Endothelial cell of umbilical vein (primary cell): ENCODE measurements around the gene EXOSC5. TPM values are rescaled to one million over a fixed set of nuclear protein-coding genes. Genes with fewer than 3 reads are reported as not detected.

ENCODE experiments used
- BruUV-seq: library from RNA; stranded (reverse); fragments of 400-500 nt; replicated peaks from 2 replicates; lab custom pipeline; 2021; lab: Mats Ljungman, UMichigan
- CTCF ChIA-PET: fragments of 300-600, 350-600 bp; sonication (Branson Sonifier 250); formaldehyde crosslinking; loops from one replicate; lab custom pipeline; 2021; ENCODE audit warnings: antibody characterized with exemption, inconsistent platforms; lab: Charles Lee
- POLR2A ChIA-PET: fragments of 300-600, 350-600 bp; sonication (Branson Sonifier 250); formaldehyde crosslinking; loops from one replicate; lab custom pipeline; 2021; ENCODE audit warnings: antibody characterized with exemption, inconsistent platforms; lab: Charles Lee
- DNase-seq: peaks from one replicate; pipeline ENCODE4 v3.0.0-alpha.2; 2011; ENCODE audit warnings: low read depth, low spot score
- FAIRE-seq: peaks from 2 replicates; lab custom pipeline; 2011; peaks lifted over from hg19 to GRCh38; lab: Jason Lieb, UNC
- H2AFZ ChIP-seq: 2 replicates; pipeline ENCODE4 v1.6.0; 2012; ENCODE audit warnings: low read depth, low read length, control low read depth, inconsistent platforms
- H3K27ac ChIP-seq: 2 replicates; pipeline ENCODE4 v1.5.1; 2011; ENCODE audit warnings: low read depth, mild to moderate bottlenecking, control low read depth, low read length, moderate library complexity; ENCODE audit not compliant: insufficient read depth
- H3K27me3 ChIP-seq, 2 experiments: 2 replicates each; pipeline versions ENCODE4 v1.6.0 to v1.6.1; 2011; ENCODE audit warnings: low read length in 2 of 2, mixed read lengths in 1 of 2; ENCODE audit not compliant: control insufficient read depth in 2 of 2, insufficient read depth in 2 of 2
- H3K36me3 ChIP-seq, 2 experiments: 2 replicates in 1 of 2; 3 replicates in 1 of 2; pipeline ENCODE4 v1.5.1; 2011; ENCODE audit warnings: low read length in 2 of 2, mild to moderate bottlenecking in 1 of 2, moderate library complexity in 1 of 2; ENCODE audit not compliant: control insufficient read depth in 2 of 2, insufficient read depth in 2 of 2; ENCODE audit errors: extremely low read depth in 1 of 2
- H3K4me1 ChIP-seq: 3 replicates; pipeline ENCODE4 v1.5.1; 2011; ENCODE audit warnings: mild to moderate bottlenecking, low read length; ENCODE audit not compliant: control insufficient read depth, insufficient read depth; ENCODE audit errors: extremely low read depth
- H3K4me2 ChIP-seq: 2 replicates; pipeline ENCODE4 v1.6.1; 2011; ENCODE audit warnings: low read length, control low read depth, mixed read lengths; ENCODE audit not compliant: insufficient read depth
- H3K4me3 ChIP-seq, 3 experiments: fragments of 200-600 bp in 1 of 3; sonication (generic), shearing (Covaris generic) in 1 of 3; replicated peaks in 1 of 3; 2 replicates each; pipeline ENCODE4 v1.5.1; 2011 to 2016; ENCODE audit warnings: control low read depth in 3 of 3, low read length in 3 of 3, mild to moderate bottlenecking in 2 of 3, inconsistent platforms in 1 of 3, low read depth in 1 of 3, moderate library complexity in 1 of 3; ENCODE audit not compliant: insufficient read depth in 1 of 3
- H3K79me2 ChIP-seq: 2 replicates; pipeline ENCODE4 v1.6.0; 2012; ENCODE audit warnings: low read length, inconsistent platforms; ENCODE audit not compliant: control insufficient read depth, insufficient read depth
- H3K9ac ChIP-seq: replicated peaks from 2 replicates; pipeline ENCODE3; 2011; ENCODE audit warnings: low read length, control low read depth; ENCODE audit not compliant: insufficient read depth; ENCODE audit errors: extremely low read depth
- H3K9me1 ChIP-seq: replicated peaks from 3 replicates; pipeline ENCODE4 v1.6.0; 2011; ENCODE audit warnings: mild to moderate bottlenecking, low read length; ENCODE audit not compliant: control insufficient read depth, insufficient read depth; ENCODE audit errors: extremely low read depth
- H3K9me3 ChIP-seq: replicated peaks from 2 replicates; pipeline ENCODE4 v1.5.1; 2012; ENCODE audit warnings: low read length, inconsistent platforms; ENCODE audit not compliant: control insufficient read depth, insufficient read depth
- H4K20me1 ChIP-seq: replicated peaks from 2 replicates; pipeline ENCODE3; 2011; ENCODE audit warnings: mild to moderate bottlenecking, low read length; ENCODE audit not compliant: control insufficient read depth, insufficient read depth; ENCODE audit errors: extremely low read depth
- FOS ChIP-seq: IDR thresholded peaks from 2 replicates; pipeline ENCODE4 v1.6.1; 2011; ENCODE audit warnings: mild to moderate bottlenecking, low read length, moderate library complexity, borderline replicate concordance; ENCODE audit not compliant: insufficient read depth
- MYC ChIP-seq: IDR thresholded peaks from one replicate; pipeline ENCODE4 v1.6.1; 2011; ENCODE audit warnings: mild to moderate bottlenecking, low read depth, low read length
- POLR2A ChIP-seq: IDR thresholded peaks from 2 replicates; pipeline ENCODE4 v1.6.1; 2012; ENCODE audit warnings: low read depth, mild to moderate bottlenecking, control low read depth, low read length
- POLR2AphosphoS5 ChIP-seq: IDR thresholded peaks from 2 replicates; pipeline ENCODE4 v1.6.1; 2012; ENCODE audit warnings: low read depth, mild to moderate bottlenecking, control low read depth, low read length, moderate library complexity; ENCODE audit not compliant: insufficient read depth
- dilution Hi-C: fragments of 300-500 bp; cut with MboI; formaldehyde crosslinking; loops from one replicate; pipeline ENCODE4 v1.15.0; 2019; ENCODE audit warnings: low sequenced_read_pairs; ENCODE audit not compliant: extremely low pct_ligation_motif_present
- intact Hi-C: fragments of 100-400 bp; cut with micrococcal nuclease; formaldehyde crosslinking; loops from one replicate; pipeline ENCODE4 v1.10.0; 2022
- polyA plus RNA-seq, 4 experiments: library from polyadenylated mRNA; depleted of rRNA in 3 of 4; stranded (reverse) in 3 of 4; unstranded in 1 of 4; fragments of >200 nt; gene quantifications; 2 replicates each; pipeline versions ENCODE4 v1.2.1 to v1.2.3, GENCODE V29; 2011 to 2012; ENCODE audit warnings: missing spikeins in 1 of 4
- total RNA-seq: library from RNA; stranded (reverse); gene quantifications from 2 replicates; pipeline ENCODE4 v1.2.3, GENCODE V29; 2021
- TF ChIP-seq, protein P1 (sequence below), 2 donors: IDR thresholded peaks; 1 replicate in 1 of 2; 2 replicates in 1 of 2; pipeline ENCODE4 v1.5.1; 2011; ENCODE audit warnings: low read length in 2 of 2, mild to moderate bottlenecking in 2 of 2, moderate library complexity in 2 of 2, control low read depth in 1 of 2, inconsistent platforms in 1 of 2, low read depth in 1 of 2; ENCODE audit not compliant: insufficient read depth in 1 of 2; ENCODE audit errors: extremely low read depth in 1 of 2

The EXOSC5 gene
- total and polyA plus RNA-seq, 2 donors (not counting 3 experiments of a cell fraction or from before 2014, with no cell fraction given), result 14.0 to 20.9 TPM

DNA sequence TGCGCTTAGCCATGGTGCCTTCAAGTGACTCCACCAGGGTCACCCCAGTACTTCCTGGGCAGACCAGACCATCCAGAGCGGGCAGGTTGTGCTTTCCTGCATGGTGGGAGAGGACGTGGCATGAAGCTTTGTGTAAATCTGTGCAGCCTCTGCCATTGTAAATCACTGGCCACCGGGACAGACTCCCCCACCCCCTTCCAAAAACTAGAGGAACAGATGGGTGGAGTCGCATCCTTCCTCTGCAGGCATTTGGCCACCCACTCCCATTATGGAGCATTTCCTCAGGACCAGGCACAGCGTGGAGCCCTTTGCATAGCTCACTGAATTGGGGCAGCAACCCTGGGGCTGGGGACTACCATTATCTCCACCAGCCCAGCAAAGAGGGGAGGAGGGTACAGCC lies 8.6 kb upstream of the EXOSC5 start:
- H3K9me3 ChIP-seq, result no peaks in the 10 kb centered on the region
- no peak overlapping the region for H3K4me2 ChIP-seq
- DNase-seq, result no peak
- no peaks in the 10 kb centered on the region for H4K20me1 ChIP-seq
- no TSS peak for BruUV-seq
- ChIA-PET CTCF (interaction anchor here (0.7 to 3.9 kb wide), 5 partner anchors 22 to 97 kb away, joined by 3 to 17 read pairs (median 3); partner anchors contain the start of genes B3GNT8 and DMAC2), POLR2A (interaction anchor here (0.5 kb wide), 1 partner anchor 15 kb away, joined by 3 read pairs; no protein-coding TSS in a partner anchor)
- peaks cover 0 to 2% of the 10 kb centered on the region in 2 experiments for H3K36me3 ChIP-seq
- peak; percentile 56 for FAIRE-seq
- peaks cover 39% of the 10 kb centered on the region for H3K4me1 ChIP-seq
- TF ChIP-seq POLR2A (no peak), POLR2AphosphoS5 (no peak), FOS (no peak), MYC (no peak)
- TF ChIP-seq, protein P1, sequence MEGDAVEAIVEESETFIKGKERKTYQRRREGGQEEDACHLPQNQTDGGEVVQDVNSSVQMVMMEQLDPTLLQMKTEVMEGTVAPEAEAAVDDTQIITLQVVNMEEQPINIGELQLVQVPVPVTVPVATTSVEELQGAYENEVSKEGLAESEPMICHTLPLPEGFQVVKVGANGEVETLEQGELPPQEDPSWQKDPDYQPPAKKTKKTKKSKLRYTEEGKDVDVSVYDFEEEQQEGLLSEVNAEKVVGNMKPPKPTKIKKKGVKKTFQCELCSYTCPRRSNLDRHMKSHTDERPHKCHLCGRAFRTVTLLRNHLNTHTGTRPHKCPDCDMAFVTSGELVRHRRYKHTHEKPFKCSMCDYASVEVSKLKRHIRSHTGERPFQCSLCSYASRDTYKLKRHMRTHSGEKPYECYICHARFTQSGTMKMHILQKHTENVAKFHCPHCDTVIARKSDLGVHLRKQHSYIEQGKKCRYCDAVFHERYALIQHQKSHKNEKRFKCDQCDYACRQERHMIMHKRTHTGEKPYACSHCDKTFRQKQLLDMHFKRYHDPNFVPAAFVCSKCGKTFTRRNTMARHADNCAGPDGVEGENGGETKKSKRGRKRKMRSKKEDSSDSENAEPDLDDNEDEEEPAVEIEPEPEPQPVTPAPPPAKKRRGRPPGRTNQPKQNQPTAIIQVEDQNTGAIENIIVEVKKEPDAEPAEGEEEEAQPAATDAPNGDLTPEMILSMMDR (IDR thresholded peaks at IDR 0.05; ENCODE audit: extremely low read depth in 1 of 2, insufficient read depth in 1 of 2, low read depth in 1 of 2, low read length in 2 of 2), result no peak
- H3K9me1 ChIP-seq, result no peaks in the 10 kb centered on the region
- H3K79me2 ChIP-seq, result no peaks in the 10 kb centered on the region
- no peak overlapping the region for H3K9ac ChIP-seq
- no peak overlapping the region for H3K27ac ChIP-seq
- no peak overlapping the region for H3K4me3 ChIP-seq
- intact Hi-C loops (no loop called here), dilution Hi-C loops (no loop called here)
- H3K27me3 ChIP-seq, result no peaks in the 10 kb centered on the region
- no peak overlapping the region for H2AFZ ChIP-seq
